HCT116 (cell line): ENCODE measurements around the gene SSU72. TPM values are rescaled to one million over a fixed set of nuclear protein-coding genes. Genes with fewer than 3 reads are reported as not detected.
"Not testable (repeated sequence)": the region's sequence is repeated elsewhere in the genome, so short reads cannot be mapped to it uniquely, and the experiment has no call there.

Source experiments
- ATAC-seq: fragments of 200-7000 bp; cut with Tn5 transposase; 2 replicates; pipeline ENCODE4 v1.9.1; 2020; ENCODE audit warnings: mild to moderate bottlenecking, moderate library complexity
- BruUV-seq: library from RNA; stranded (reverse); fragments of 400-500 nt; replicated peaks from 2 replicates; lab custom pipeline; 2021; lab: Mats Ljungman, UMichigan
- CTCF ChIA-PET: fragments of 300-600 bp; sonication (Branson Sonifier 250); formaldehyde crosslinking; loops from one replicate; lab custom pipeline; 2021; ENCODE audit warnings: antibody characterized with exemption; lab: Charles Lee
- POLR2A ChIA-PET: fragments of 300-600, 350-600 bp; sonication (Branson Sonifier 250); formaldehyde crosslinking; loops from one replicate; lab custom pipeline; 2021; ENCODE audit warnings: antibody characterized with exemption; lab: Charles Lee
- RAD21 ChIA-PET, 2 experiments: fragments of 300-600 bp; sonication (Branson Sonifier 250); formaldehyde crosslinking; loops; one replicate each; lab custom pipeline; 2023; ENCODE audit warnings: low total read pairs in 2 of 2; ENCODE audit not compliant: uncharacterized antibody in 2 of 2, unreplicated experiment in 2 of 2, low non-redundant PET in 1 of 2; lab: Charles Lee
- DNase-seq: peaks from one replicate; pipeline ENCODE4 v3.0.0-alpha.2; 2010; ENCODE audit warnings: low read depth, low spot score
- H2AFZ ChIP-seq: fragments of 200-600 bp; shearing (Covaris generic), sonication (generic); 2 replicates; pipeline ENCODE4 v1.6.1; 2017; ENCODE audit warnings: low read depth, mixed run types, mixed read lengths, antibody characterized with exemption, low read length; ENCODE audit not compliant: poor library complexity, severe bottlenecking
- H3K27ac ChIP-seq: 2 replicates; pipeline ENCODE4 v1.5.1; 2012; ENCODE audit warnings: low read depth, low read length
- H3K27me3 ChIP-seq: fragments of 200-600 bp; sonication (generic); 2 replicates; pipeline ENCODE4 v1.6.1; 2016; ENCODE audit warnings: mixed run types, low read length, mixed read lengths; ENCODE audit not compliant: insufficient read depth
- H3K36me3 ChIP-seq, 2 experiments: fragments of 200-500 bp in 1 of 2; fragments of 200-600 bp in 1 of 2; sonication (Bioruptor generic) in 1 of 2; sonication (generic) in 1 of 2; 2 replicates each; pipeline versions ENCODE4 v1.5.1 to v1.6.1; 2014 to 2016; ENCODE audit warnings: low read length in 2 of 2, inconsistent platforms in 1 of 2, mixed read lengths in 1 of 2, mixed run types in 1 of 2; ENCODE audit not compliant: insufficient read depth in 2 of 2, control insufficient read depth in 1 of 2
- H3K4me1 ChIP-seq, 2 experiments: fragments of 200-600 bp in 1 of 2; sonication (generic) in 1 of 2; 2 replicates each; pipeline versions ENCODE4 v1.5.1 to v1.6.1; 2012 to 2017; ENCODE audit warnings: low read length in 2 of 2, inconsistent platforms in 1 of 2, mild to moderate bottlenecking in 1 of 2, mixed read lengths in 1 of 2, mixed run types in 1 of 2, moderate library complexity in 1 of 2; ENCODE audit not compliant: insufficient read depth in 2 of 2, control insufficient read depth in 1 of 2
- H3K4me2 ChIP-seq: fragments of 200-600 bp; sonication (generic); 2 replicates; pipeline ENCODE4 v1.6.1; 2017; ENCODE audit warnings: mixed run types, low read length, mixed read lengths
- H3K4me3 ChIP-seq, 2 experiments: fragments of 200-600 bp in 1 of 2; sonication (generic) in 1 of 2; replicated peaks in 1 of 2; 2 replicates each; pipeline ENCODE4 v1.5.1; 2011 to 2016; ENCODE audit warnings: low read length in 2 of 2, control low read depth in 1 of 2, low read depth in 1 of 2, mild to moderate bottlenecking in 1 of 2, mixed read lengths in 1 of 2, mixed run types in 1 of 2
- H3K79me2 ChIP-seq: fragments of 200-600 bp; sonication (generic); 2 replicates; pipeline ENCODE4 v1.6.1; 2017; ENCODE audit warnings: mild to moderate bottlenecking, mixed run types, low read length, moderate library complexity, mixed read lengths; ENCODE audit not compliant: insufficient read depth
- H3K9ac ChIP-seq: fragments of 200-600 bp; sonication (generic); 2 replicates; pipeline ENCODE4 v1.6.1; 2016; ENCODE audit warnings: low read length, mixed read lengths
- H3K9me2 ChIP-seq: fragments of 200-600 bp; sonication (generic), shearing (Covaris generic); 2 replicates; pipeline ENCODE4 v1.6.1; 2017; ENCODE audit warnings: mixed run types, mild to moderate bottlenecking, moderate library complexity; ENCODE audit not compliant: insufficient read depth
- H3K9me3 ChIP-seq, 2 experiments: fragments of 200-500 bp in 1 of 2; fragments of 200-600 bp in 1 of 2; sonication (Bioruptor generic) in 1 of 2; sonication (generic) in 1 of 2; 2 replicates each; pipeline ENCODE4 v1.6.1; 2014 to 2017; ENCODE audit warnings: low read length in 2 of 2, mixed read lengths in 2 of 2, inconsistent platforms in 1 of 2, low read depth in 1 of 2, mild to moderate bottlenecking in 1 of 2, mixed run types in 1 of 2, moderate library complexity in 1 of 2; ENCODE audit not compliant: control insufficient read depth in 1 of 2, insufficient read depth in 1 of 2
- H4K20me1 ChIP-seq: fragments of 200-600 bp; sonication (generic), shearing (Covaris generic); 2 replicates; pipeline ENCODE4 v1.6.1; 2017; ENCODE audit warnings: mixed run types, mild to moderate bottlenecking, moderate library complexity; ENCODE audit not compliant: insufficient read depth
- CEBPB ChIP-seq: IDR thresholded peaks from 2 replicates; pipeline ENCODE4 v1.6.1; 2012; ENCODE audit warnings: low read depth
- EGR1 ChIP-seq: IDR thresholded peaks from 2 replicates; pipeline ENCODE4 v1.6.1; 2012; ENCODE audit warnings: low read depth
- POLR2A ChIP-seq: IDR thresholded peaks from 2 replicates; pipeline ENCODE4 v1.7.0; 2011; ENCODE audit warnings: borderline replicate concordance; ENCODE audit not compliant: insufficient read depth, insufficient read length; ENCODE audit errors: extremely low read depth
- RAD21 ChIP-seq: IDR thresholded peaks from 2 replicates; pipeline ENCODE4 v1.6.1; 2012; ENCODE audit warnings: low read depth, mild to moderate bottlenecking
- SIN3A ChIP-seq: IDR thresholded peaks from 2 replicates; pipeline ENCODE4 v1.6.1; 2012; ENCODE audit warnings: low read depth
- SP1 ChIP-seq: IDR thresholded peaks from 2 replicates; pipeline ENCODE4 v1.6.1; 2012; ENCODE audit warnings: low read depth
- ZFX ChIP-seq: fragments of 450-650 bp; IDR thresholded peaks from 2 replicates; pipeline ENCODE4 v1.6.1; 2017
- intact Hi-C: fragments of 100-400 bp; cut with micrococcal nuclease; formaldehyde crosslinking; loops from 2 replicates; pipeline ENCODE4 v1.10.0; 2022
- total RNA-seq: library from RNA; stranded (reverse); gene quantifications from one replicate; pipeline ENCODE4 v1.2.1, GENCODE V29; 2021; ENCODE audit not compliant: unreplicated experiment

Gene SSU72
- total RNA-seq, 1 experiment from 2014 or later, result 134 TPM

DNA sequence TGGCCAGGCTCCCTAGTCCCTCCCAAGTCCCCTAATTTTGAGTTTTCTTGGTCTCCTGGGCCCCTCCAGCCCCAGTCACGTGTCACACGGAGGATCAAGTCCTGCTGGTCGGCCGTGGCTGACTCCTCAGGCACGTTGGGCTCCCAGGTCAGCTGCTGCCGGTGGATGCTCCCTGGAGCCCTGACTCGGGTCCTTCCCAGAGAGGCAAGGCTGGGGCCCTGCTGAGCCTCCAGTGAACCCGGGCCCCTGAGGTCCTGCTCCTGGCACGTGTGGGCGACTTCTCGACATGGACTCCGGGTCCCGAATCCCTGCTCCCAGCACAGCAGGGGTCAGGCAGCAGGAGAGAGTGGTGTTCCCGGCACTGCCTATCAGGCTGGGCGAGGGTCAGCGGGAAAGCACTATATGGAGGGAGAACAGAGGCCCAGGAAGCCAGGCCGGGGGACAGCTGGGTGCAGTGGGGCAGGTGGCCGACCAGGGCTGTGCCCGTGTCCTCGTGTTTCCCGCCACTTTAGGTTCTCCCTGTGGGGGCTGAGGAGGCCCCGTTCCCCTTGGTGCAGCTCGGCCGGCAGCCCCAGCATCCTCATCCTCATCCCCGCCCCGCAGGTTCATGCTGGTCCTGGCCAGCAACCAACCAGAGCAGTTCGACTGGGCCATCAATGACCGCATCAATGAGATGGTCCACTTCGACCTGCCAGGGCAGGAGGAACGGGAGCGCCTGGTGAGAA lies 47.4 kb downstream of the SSU72 start:
- ATAC-seq, result no peak
- intact Hi-C loops, result no loop called here

DNA sequence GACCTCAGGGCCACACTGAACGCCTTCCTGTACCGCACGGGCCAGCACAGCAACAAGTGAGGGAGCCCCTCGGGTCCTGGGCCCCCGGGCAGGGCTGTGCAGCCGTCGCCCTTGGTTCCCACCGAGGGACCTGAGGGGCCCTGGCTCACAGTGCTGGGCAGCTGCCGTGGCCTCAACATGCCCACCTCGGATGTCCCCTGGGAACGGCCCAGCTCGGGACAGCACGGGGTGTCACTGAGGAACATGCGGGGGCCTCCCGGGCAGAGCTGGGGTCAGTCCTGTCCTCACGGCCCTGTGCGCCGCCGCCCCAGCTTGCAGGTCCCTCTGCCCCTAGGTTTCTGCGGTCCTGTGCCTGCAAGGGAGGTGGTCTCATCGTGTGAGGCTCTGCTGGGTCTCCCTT lies 48.2 kb downstream of the SSU72 start:
- H3K4me1 ChIP-seq, H3K79me2 ChIP-seq, POLR2A ChIA-PET, RAD21 ChIA-PET, H3K27me3 ChIP-seq, BruUV-seq, DNase-seq, H3K9ac ChIP-seq, H4K20me1 ChIP-seq, H3K4me3 ChIP-seq, H2AFZ ChIP-seq, H3K4me2 ChIP-seq, H3K9me3 ChIP-seq, intact Hi-C loops, CTCF ChIA-PET, H3K9me2 ChIP-seq, ATAC-seq, H3K27ac ChIP-seq: not testable (repeated sequence)
- peaks cover 6 to 39% of the 10 kb centered on the region in 2 experiments; a peak in 3 of 4 replicates for H3K36me3 ChIP-seq

More for the DNA sequence above, 47.4 kb downstream of the SSU72 start:
- H3K4me3 ChIP-seq, result no peak overlapping the region
- CTCF ChIA-PET, result no interaction called here
- no peak for DNase-seq
- H3K79me2 ChIP-seq, result no peaks in the 10 kb centered on the region
- no peaks in the 10 kb centered on the region; a peak in 1 of 4 replicates for H3K9me3 ChIP-seq
- no peak overlapping the region for H3K4me2 ChIP-seq
- no peaks in the 10 kb centered on the region for H3K4me1 ChIP-seq
- POLR2A ChIA-PET, result no interaction called here
- H3K27me3 ChIP-seq, result no peaks in the 10 kb centered on the region
- H4K20me1 ChIP-seq, result no peaks in the 10 kb centered on the region
- no peak overlapping the region for H2AFZ ChIP-seq
- H3K27ac ChIP-seq, result no peak overlapping the region
- peaks cover 6 to 39% of the 10 kb centered on the region in 2 experiments; a peak in 3 of 4 replicates for H3K36me3 ChIP-seq
- BruUV-seq, result no TSS peak
- H3K9me2 ChIP-seq, result no peaks in the 10 kb centered on the region
- RAD21 ChIA-PET, result no interaction called here
- no peak for TF ChIP-seq SIN3A
- TF ChIP-seq CEBPB, result no peak
- no peak for TF ChIP-seq EGR1
- TF ChIP-seq POLR2A, result no peak
- TF ChIP-seq SP1, result no peak
- no peak for TF ChIP-seq ZFX
- TF ChIP-seq RAD21, result no peak
- no peak overlapping the region for H3K9ac ChIP-seq

DNA sequence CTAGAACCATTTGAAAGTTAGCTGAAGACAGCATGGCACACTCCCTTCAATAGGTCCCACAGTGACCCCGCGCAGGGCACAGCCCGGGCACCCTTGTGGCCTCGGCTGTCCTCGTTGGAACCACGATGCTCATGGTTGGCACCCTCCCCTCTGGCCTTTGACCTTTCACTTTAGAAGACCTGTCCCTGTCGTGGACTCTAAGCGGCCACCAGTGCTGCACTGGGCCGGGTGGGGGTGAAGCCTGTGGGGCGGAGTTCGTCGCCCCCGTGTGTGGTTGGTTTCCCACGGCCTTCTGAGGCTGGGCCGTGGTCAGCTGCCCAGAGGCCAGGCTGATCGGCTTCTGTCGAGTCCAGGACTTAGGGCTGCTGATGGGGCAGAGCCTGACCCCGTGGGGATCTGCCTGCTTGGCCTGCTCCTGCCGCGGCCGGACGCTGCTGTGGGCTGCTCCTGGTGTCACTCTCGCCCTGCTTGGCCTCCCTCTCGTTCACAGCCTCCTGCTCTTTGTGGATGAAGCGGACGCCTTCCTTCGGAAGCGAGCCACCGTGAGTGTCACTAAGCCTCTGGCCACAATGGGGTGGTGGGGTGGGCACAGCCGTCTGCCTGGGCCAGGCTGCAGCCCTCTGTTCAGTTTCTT lies 49.8 kb downstream of the SSU72 start:
- H3K9me3 ChIP-seq, H3K27ac ChIP-seq, intact Hi-C loops, POLR2A ChIA-PET, H3K79me2 ChIP-seq, H3K4me1 ChIP-seq, RAD21 ChIA-PET, H2AFZ ChIP-seq, BruUV-seq, DNase-seq, H3K9ac ChIP-seq, H3K9me2 ChIP-seq, ATAC-seq, H3K27me3 ChIP-seq, CTCF ChIA-PET, H3K4me3 ChIP-seq, H3K4me2 ChIP-seq, H4K20me1 ChIP-seq: not testable (repeated sequence)
- H3K36me3 ChIP-seq, result peaks cover 6 to 33% of the 10 kb centered on the region in 2 experiments; a peak in 3 of 4 replicates

DNA sequence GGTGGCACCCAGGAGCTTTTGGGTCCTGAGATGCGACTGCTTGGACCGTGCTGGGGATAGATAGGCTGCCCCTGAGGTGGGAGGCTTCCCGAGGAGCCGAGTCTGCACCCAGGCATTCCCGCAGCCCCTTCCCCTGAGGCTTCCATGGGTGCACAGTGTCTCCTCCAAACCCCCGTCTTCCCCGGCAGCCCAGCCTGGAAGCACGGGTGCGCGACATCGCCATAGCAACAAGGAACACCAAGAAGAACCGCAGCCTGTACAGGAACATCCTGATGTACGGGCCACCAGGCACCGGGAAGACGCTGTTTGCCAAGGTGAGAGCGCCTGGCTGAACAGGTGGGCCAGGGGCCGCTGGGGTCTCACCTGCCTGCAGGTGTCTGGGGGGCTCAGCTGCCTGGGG lies 51.0 kb downstream of the SSU72 start:
- H3K27me3 ChIP-seq, intact Hi-C loops, H3K4me2 ChIP-seq, H3K27ac ChIP-seq, CTCF ChIA-PET, H3K4me3 ChIP-seq, RAD21 ChIA-PET, H2AFZ ChIP-seq, POLR2A ChIA-PET, H3K4me1 ChIP-seq, H3K9ac ChIP-seq, H4K20me1 ChIP-seq, H3K9me3 ChIP-seq, H3K79me2 ChIP-seq, ATAC-seq, DNase-seq, BruUV-seq, H3K9me2 ChIP-seq: not testable (repeated sequence)
- H3K36me3 ChIP-seq, result peaks cover 7 to 22% of the 10 kb centered on the region in 2 experiments; a peak in 3 of 4 replicates
